HS-5 (cell line): ENCODE results near the gene COL1A1.

Experiments
- DNase-seq: peaks from one replicate; pipeline ENCODE4 v3.0.0-alpha.2; 2012; ENCODE audit warnings: low read depth

COL1A1 gene

GRCh38 chr17:50213026-50214022 is 11.9 kb upstream of the COL1A1 start:
- DNase-seq: no peak

GRCh38 chr17:50212121-50212843 is 10.9 kb upstream of the COL1A1 start:
- DNase-seq: no peak

- no peak for DNase-seq
Measured at GRCh38 chr17:50211249-50212120, 10.1 kb upstream of the COL1A1 start.

GRCh38 chr17:50210240-50211225 is 9.1 kb upstream of the COL1A1 start:
- peak; percentile 95 for DNase-seq

- DNase-seq: peak; percentile 96
Measured at GRCh38 chr17:50209472-50210239, 8.2 kb upstream of the COL1A1 start.

GRCh38 chr17:50209133-50209471 is 7.7 kb upstream of the COL1A1 start:
- no peak for DNase-seq

- no peak for DNase-seq
Measured at GRCh38 chr17:50208611-50209061, 7.2 kb upstream of the COL1A1 start.

- DNase-seq: no peak
Measured at GRCh38 chr17:50207792-50208567, 6.5 kb upstream of the COL1A1 start.

GRCh38 chr17:50207315-50207714 is 5.9 kb upstream of the COL1A1 start:
- DNase-seq: no peak

- no peak for DNase-seq
Measured at GRCh38 chr17:50206604-50207293, 5.3 kb upstream of the COL1A1 start.

GRCh38 chr17:50205963-50206505 is 4.6 kb upstream of the COL1A1 start:
- no peak for DNase-seq

- DNase-seq: no peak
Measured at GRCh38 chr17:50205111-50205962, 3.9 kb upstream of the COL1A1 start.

GRCh38 chr17:50204431-50204830 is 3.0 kb upstream of the COL1A1 start:
- no peak for DNase-seq

- DNase-seq: peak; percentile 94
Measured at GRCh38 chr17:50203604-50204345, 2.3 kb upstream of the COL1A1 start.

GRCh38 chr17:50203086-50203485 is 1.7 kb upstream of the COL1A1 start:
- DNase-seq: no peak

GRCh38 chr17:50200457-50201275 is 765 bp downstream of the COL1A1 start:
- peak; percentile 78 for DNase-seq
